IMR-90 (cell line): Measurements from ENCODE around the gene ADARB2. TPM values are rescaled to one million over a fixed set of nuclear protein-coding genes. Genes with fewer than 3 reads are reported as not detected.

ENCODE experiments used
- ATAC-seq: fragments of 200-7000 bp; cut with Tn5 transposase; 2 replicates; pipeline ENCODE4 v1.9.1; 2020; ENCODE audit warnings: low read depth, mild to moderate bottlenecking, moderate library complexity
- BruUV-seq: library from RNA; stranded (reverse); fragments of 400-500 nt; replicated peaks from 2 replicates; lab custom pipeline; 2021; lab: Mats Ljungman, UMichigan
- CTCF ChIA-PET: fragments of 300-600 bp; formaldehyde crosslinking; extraction: SDS; loops from one replicate; lab custom pipeline; 2021; ENCODE audit warnings: antibody characterized with exemption; lab: Yijun Ruan, JAX
- POLR2A ChIA-PET: fragments of 300-600 bp; sonication (Branson Sonifier 250); formaldehyde crosslinking; loops from one replicate; lab custom pipeline; 2022; ENCODE audit warnings: antibody characterized with exemption; ENCODE audit not compliant: unreplicated experiment; lab: Charles Lee
- DNase-seq: peaks from one replicate; pipeline ENCODE4 v3.0.0; 2013
- H2AFZ ChIP-seq: replicated peaks from 2 replicates; pipeline ENCODE3; 2013; ENCODE audit warnings: low read length, mild to moderate bottlenecking; ENCODE audit not compliant: poor library complexity
- H2AK5ac ChIP-seq: 2 replicates; pipeline ENCODE4 v1.6.1; 2013; ENCODE audit warnings: low read depth, low read length, inconsistent platforms
- H2AK9ac ChIP-seq: replicated peaks from 2 replicates; pipeline ENCODE3; 2013; ENCODE audit warnings: mild to moderate bottlenecking, low read depth, low read length, moderate library complexity; ENCODE audit not compliant: poor library complexity
- H2BK120ac ChIP-seq: 2 replicates; pipeline ENCODE4 v1.6.1; 2013; ENCODE audit warnings: low read depth, low read length, inconsistent platforms
- H2BK15ac ChIP-seq: 3 replicates; pipeline ENCODE4 v1.6.1; 2013; ENCODE audit warnings: low read depth, low read length, inconsistent platforms
- H2BK20ac ChIP-seq: 2 replicates; pipeline ENCODE4 v1.6.1; 2013; ENCODE audit warnings: low read depth, mild to moderate bottlenecking, inconsistent platforms, low read length, moderate library complexity
- H2BK5ac ChIP-seq: 2 replicates; pipeline ENCODE4 v1.6.1; 2013; ENCODE audit warnings: mild to moderate bottlenecking, low read depth, low read length, inconsistent platforms; ENCODE audit not compliant: poor library complexity, severe bottlenecking
- H3K14ac ChIP-seq: replicated peaks from 2 replicates; pipeline ENCODE4 v1.6.1; 2013; ENCODE audit warnings: low read depth, low read length, inconsistent platforms
- H3K18ac ChIP-seq: 2 replicates; pipeline ENCODE4 v1.6.1; 2013; ENCODE audit warnings: low read depth, low read length, control low read depth
- H3K23ac ChIP-seq: 2 replicates; pipeline ENCODE4 v1.6.1; 2013; ENCODE audit warnings: low read depth, low read length, inconsistent platforms
- H3K27ac ChIP-seq: 2 replicates; pipeline ENCODE4 v1.5.1; 2013; ENCODE audit warnings: mild to moderate bottlenecking, control low read depth, low read length; ENCODE audit not compliant: insufficient read depth
- H3K27me3 ChIP-seq: 2 replicates; pipeline ENCODE4 v1.6.1; 2013; ENCODE audit warnings: low read length; ENCODE audit not compliant: control insufficient read depth, insufficient read depth
- H3K36me3 ChIP-seq: 2 replicates; pipeline ENCODE4 v1.6.1; 2013; ENCODE audit warnings: low read length, mixed read lengths; ENCODE audit not compliant: control insufficient read depth, insufficient read depth
- H3K4ac ChIP-seq: 2 replicates; pipeline ENCODE4 v1.6.1; 2013; ENCODE audit warnings: low read depth, low read length, inconsistent platforms
- H3K4me1 ChIP-seq: 2 replicates; pipeline ENCODE4 v1.6.1; 2013; ENCODE audit warnings: low read length, mixed read lengths; ENCODE audit not compliant: control insufficient read depth, insufficient read depth
- H3K4me2 ChIP-seq: 2 replicates; pipeline ENCODE4 v1.6.1; 2013; ENCODE audit warnings: low read depth, mild to moderate bottlenecking, control low read depth, low read length, moderate library complexity
- H3K4me3 ChIP-seq: 2 replicates; pipeline ENCODE4 v1.5.1; 2013; ENCODE audit warnings: low read depth, mild to moderate bottlenecking, control low read depth, low read length, moderate library complexity; ENCODE audit not compliant: insufficient read depth
- H3K56ac ChIP-seq: 2 replicates; pipeline ENCODE4 v1.6.1; 2013; ENCODE audit warnings: low read length, inconsistent platforms; ENCODE audit not compliant: insufficient read depth; ENCODE audit errors: extremely low read depth
- H3K79me1 ChIP-seq, 2 experiments: 2 replicates each; pipeline ENCODE4 v1.6.1; 2013; ENCODE audit warnings: low read length in 2 of 2, inconsistent platforms in 1 of 2, low read depth in 1 of 2
- H3K9ac ChIP-seq: 2 replicates; pipeline ENCODE4 v1.6.1; 2013; ENCODE audit warnings: low read depth, low read length, control low read depth
- H3K9me1 ChIP-seq: 2 replicates; pipeline ENCODE4 v1.6.1; 2013; ENCODE audit warnings: low read length, inconsistent platforms; ENCODE audit not compliant: insufficient read depth
- H3K9me3 ChIP-seq: 2 replicates; pipeline ENCODE4 v1.6.1; 2013; ENCODE audit warnings: low read length; ENCODE audit not compliant: control insufficient read depth, insufficient read depth
- H4K20me1 ChIP-seq: 2 replicates; pipeline ENCODE4 v1.6.1; 2013; ENCODE audit warnings: low read length, inconsistent platforms; ENCODE audit not compliant: insufficient read depth
- H4K5ac ChIP-seq: 2 replicates; pipeline ENCODE4 v1.6.1; 2013; ENCODE audit warnings: mild to moderate bottlenecking, low read depth, low read length, control low read depth
- H4K8ac ChIP-seq, 2 experiments: 2 replicates each; pipeline ENCODE4 v1.6.1; 2013; ENCODE audit warnings: low read depth in 2 of 2, low read length in 2 of 2, control low read depth in 1 of 2, inconsistent platforms in 1 of 2
- H4K91ac ChIP-seq: 2 replicates; pipeline ENCODE4 v1.6.1; 2013; ENCODE audit warnings: low read depth, low read length, inconsistent platforms; ENCODE audit not compliant: insufficient read depth
- CTCF ChIP-seq: conservative IDR thresholded peaks from 2 replicates; pipeline ENCODE4 v1.5.1; 2012; ENCODE audit warnings: mild to moderate bottlenecking, low read depth, low read length, improper control_type of control experiment
- ELK1 ChIP-seq: fragments of 150-350 bp; IDR thresholded peaks from 2 replicates; pipeline ENCODE4 v1.6.1; 2016; ENCODE audit warnings: low read depth, mild to moderate bottlenecking, low read length, moderate library complexity, borderline replicate concordance
- MAFK ChIP-seq: IDR thresholded peaks from 2 replicates; pipeline ENCODE4 v1.6.1; 2012; ENCODE audit warnings: low read depth, low read length, improper control_type of control experiment
- MXI1 ChIP-seq: IDR thresholded peaks from 2 replicates; pipeline ENCODE4 v1.6.1; 2012; ENCODE audit warnings: low read depth, mild to moderate bottlenecking, low read length, moderate library complexity, borderline replicate concordance
- RCOR1 ChIP-seq: IDR thresholded peaks from 2 replicates; pipeline ENCODE4 v1.6.1; 2012; ENCODE audit warnings: mild to moderate bottlenecking, low read length, improper control_type of control experiment; ENCODE audit not compliant: insufficient replicate concordance
- RFX5 ChIP-seq: IDR thresholded peaks from 2 replicates; pipeline ENCODE4 v1.8.0; 2012; ENCODE audit warnings: low read depth, mild to moderate bottlenecking, low read length, moderate library complexity
- SMC3 ChIP-seq: fragments of 150-350 bp; IDR thresholded peaks from 2 replicates; pipeline ENCODE4 v1.6.1; 2016; ENCODE audit warnings: low read depth, mild to moderate bottlenecking, antibody characterized with exemption, low read length, moderate library complexity
- WGBS, 2 experiments: methylation state at CpG; one replicate each; pipeline versions ENCODE4 v1.1.5 to v1.1.7; 2013; ENCODE audit warnings: missing lambda C conversion rate in 2 of 2; ENCODE audit not compliant: insufficient read length in 1 of 2; ENCODE audit errors: extremely low coverage in 2 of 2; 5-methylcytosine and 5-hydroxymethylcytosine counted together
- dilution Hi-C: fragments of 300-500 bp; cut with HindIII; formaldehyde crosslinking; loops from one replicate; pipeline ENCODE4 v1.14.3; 2018; ENCODE audit warnings: low sequenced_read_pairs; ENCODE audit not compliant: unreplicated experiment
- in situ Hi-C: fragments of 300-500 bp; cut with MboI; formaldehyde crosslinking; loops from 3 replicates; pipeline ENCODE4 v1.14.3; 2019; ENCODE audit warnings: low sequenced_read_pairs, inconsistent platforms, mixed read lengths
- intact Hi-C: fragments of 100-400 bp; cut with micrococcal nuclease; formaldehyde crosslinking; loops from 2 replicates; pipeline ENCODE4 v1.10.0; 2022
- polyA plus RNA-seq, 3 experiments: library from polyadenylated mRNA; depleted of rRNA; stranded (reverse); fragments of >200 nt; gene quantifications; 2 replicates each; pipeline ENCODE4 v1.2.3, GENCODE V29; 2012; ENCODE audit warnings: low replicate concordance in 1 of 3
- total RNA-seq: library from RNA; depleted of rRNA; stranded (reverse); fragments of >200 nt; gene quantifications from 2 replicates; pipeline ENCODE4 v1.2.3, GENCODE V29; 2012

The ADARB2 gene
- total and polyA plus RNA-seq, 2 of the 4 experiments (the other 2 are of a cell fraction) = not detected

GRCh38 chr10:1475098-1475591 lies 262.2 kb downstream of the ADARB2 start:
- Histone ChIP-seq H2AK9ac (no peak overlapping the region), H3K4me2 (no peak overlapping the region), H3K18ac (no peak overlapping the region), H3K56ac (no peak overlapping the region), H3K4me1 (no peaks in the 10 kb centered on the region), H3K9me1 (no peaks in the 10 kb centered on the region), H3K9ac (no peak overlapping the region), H2AFZ (no peak overlapping the region), H3K9me3 (peaks cover 53% of the 10 kb centered on the region), H3K4ac (no peak overlapping the region), H4K8ac (no peak overlapping the region), H4K91ac (no peak overlapping the region), H2BK120ac (no peak overlapping the region), H3K27ac (no peak overlapping the region), H2BK20ac (no peak overlapping the region), H4K20me1 (no peaks in the 10 kb centered on the region), H2AK5ac (no peak overlapping the region), H3K79me1 (no peaks in the 10 kb centered on the region), H3K4me3 (no peak overlapping the region), H3K36me3 (no peaks in the 10 kb centered on the region), H4K5ac (no peak overlapping the region), H2BK15ac (no peak overlapping the region), H3K23ac (no peak overlapping the region), H3K14ac (no peak overlapping the region), H2BK5ac (no peak overlapping the region), H3K27me3 (no peaks in the 10 kb centered on the region)
- CTCF ChIA-PET = no interaction called here
- ATAC-seq (no peak), DNase-seq (no peak)
- WGBS, 2 experiments = 20% methylated on average over 1 of the region's 16 CpGs; no CpG with 5 or more reads in 1 of the 2 experiments
- dilution Hi-C loops (no loop called here), in situ Hi-C loops (no loop called here), intact Hi-C loops (no loop called here)
- POLR2A ChIA-PET = no interaction called here
- TF ChIP-seq RCOR1 = no peak
- no peak for TF ChIP-seq ELK1
- no peak for TF ChIP-seq MXI1
- no peak for TF ChIP-seq RFX5
- no peak for TF ChIP-seq MAFK
- no peak for TF ChIP-seq CTCF
- TF ChIP-seq SMC3 = no peak
- BruUV-seq = no TSS peak
